HCT116 (cell line): ENCODE measurements around the gene ERBB2. TPM values are rescaled to one million over a fixed set of nuclear protein-coding genes. Genes with fewer than 3 reads are reported as not detected.

Experiments
- ATAC-seq: fragments of 200-7000 bp; cut with Tn5 transposase; 2 replicates; pipeline ENCODE4 v1.9.1; 2020; ENCODE audit warnings: mild to moderate bottlenecking, moderate library complexity
- BruUV-seq: library from RNA; stranded (reverse); fragments of 400-500 nt; replicated peaks from 2 replicates; lab custom pipeline; 2021; lab: Mats Ljungman, UMichigan
- CTCF ChIA-PET: fragments of 300-600 bp; sonication (Branson Sonifier 250); formaldehyde crosslinking; loops from one replicate; lab custom pipeline; 2021; ENCODE audit warnings: antibody characterized with exemption; lab: Charles Lee
- POLR2A ChIA-PET: fragments of 300-600, 350-600 bp; sonication (Branson Sonifier 250); formaldehyde crosslinking; loops from one replicate; lab custom pipeline; 2021; ENCODE audit warnings: antibody characterized with exemption; lab: Charles Lee
- RAD21 ChIA-PET, 2 experiments: fragments of 300-600 bp; sonication (Branson Sonifier 250); formaldehyde crosslinking; loops; one replicate each; lab custom pipeline; 2023; ENCODE audit warnings: low total read pairs in 2 of 2; ENCODE audit not compliant: uncharacterized antibody in 2 of 2, unreplicated experiment in 2 of 2, low non-redundant PET in 1 of 2; lab: Charles Lee
- DNase-seq: peaks from one replicate; pipeline ENCODE4 v3.0.0-alpha.2; 2010; ENCODE audit warnings: low read depth, low spot score
- H2AFZ ChIP-seq: fragments of 200-600 bp; shearing (Covaris generic), sonication (generic); 2 replicates; pipeline ENCODE4 v1.6.1; 2017; ENCODE audit warnings: low read depth, mixed run types, mixed read lengths, antibody characterized with exemption, low read length; ENCODE audit not compliant: poor library complexity, severe bottlenecking
- H3K27ac ChIP-seq: 2 replicates; pipeline ENCODE4 v1.5.1; 2012; ENCODE audit warnings: low read depth, low read length
- H3K27me3 ChIP-seq: fragments of 200-600 bp; sonication (generic); 2 replicates; pipeline ENCODE4 v1.6.1; 2016; ENCODE audit warnings: mixed run types, low read length, mixed read lengths; ENCODE audit not compliant: insufficient read depth
- H3K36me3 ChIP-seq, 2 experiments: fragments of 200-500 bp in 1 of 2; fragments of 200-600 bp in 1 of 2; sonication (Bioruptor generic) in 1 of 2; sonication (generic) in 1 of 2; 2 replicates each; pipeline versions ENCODE4 v1.5.1 to v1.6.1; 2014 to 2016; ENCODE audit warnings: low read length in 2 of 2, inconsistent platforms in 1 of 2, mixed read lengths in 1 of 2, mixed run types in 1 of 2; ENCODE audit not compliant: insufficient read depth in 2 of 2, control insufficient read depth in 1 of 2
- H3K4me1 ChIP-seq, 2 experiments: fragments of 200-600 bp in 1 of 2; sonication (generic) in 1 of 2; 2 replicates each; pipeline versions ENCODE4 v1.5.1 to v1.6.1; 2012 to 2017; ENCODE audit warnings: low read length in 2 of 2, inconsistent platforms in 1 of 2, mild to moderate bottlenecking in 1 of 2, mixed read lengths in 1 of 2, mixed run types in 1 of 2, moderate library complexity in 1 of 2; ENCODE audit not compliant: insufficient read depth in 2 of 2, control insufficient read depth in 1 of 2
- H3K4me2 ChIP-seq: fragments of 200-600 bp; sonication (generic); 2 replicates; pipeline ENCODE4 v1.6.1; 2017; ENCODE audit warnings: mixed run types, low read length, mixed read lengths
- H3K4me3 ChIP-seq, 2 experiments: fragments of 200-600 bp in 1 of 2; sonication (generic) in 1 of 2; replicated peaks in 1 of 2; 2 replicates each; pipeline ENCODE4 v1.5.1; 2011 to 2016; ENCODE audit warnings: low read length in 2 of 2, control low read depth in 1 of 2, low read depth in 1 of 2, mild to moderate bottlenecking in 1 of 2, mixed read lengths in 1 of 2, mixed run types in 1 of 2
- H3K79me2 ChIP-seq: fragments of 200-600 bp; sonication (generic); 2 replicates; pipeline ENCODE4 v1.6.1; 2017; ENCODE audit warnings: mild to moderate bottlenecking, mixed run types, low read length, moderate library complexity, mixed read lengths; ENCODE audit not compliant: insufficient read depth
- H3K9ac ChIP-seq: fragments of 200-600 bp; sonication (generic); 2 replicates; pipeline ENCODE4 v1.6.1; 2016; ENCODE audit warnings: low read length, mixed read lengths
- H3K9me2 ChIP-seq: fragments of 200-600 bp; sonication (generic), shearing (Covaris generic); 2 replicates; pipeline ENCODE4 v1.6.1; 2017; ENCODE audit warnings: mixed run types, mild to moderate bottlenecking, moderate library complexity; ENCODE audit not compliant: insufficient read depth
- H3K9me3 ChIP-seq, 2 experiments: fragments of 200-500 bp in 1 of 2; fragments of 200-600 bp in 1 of 2; sonication (Bioruptor generic) in 1 of 2; sonication (generic) in 1 of 2; 2 replicates each; pipeline ENCODE4 v1.6.1; 2014 to 2017; ENCODE audit warnings: low read length in 2 of 2, mixed read lengths in 2 of 2, inconsistent platforms in 1 of 2, low read depth in 1 of 2, mild to moderate bottlenecking in 1 of 2, mixed run types in 1 of 2, moderate library complexity in 1 of 2; ENCODE audit not compliant: control insufficient read depth in 1 of 2, insufficient read depth in 1 of 2
- H4K20me1 ChIP-seq: fragments of 200-600 bp; sonication (generic), shearing (Covaris generic); 2 replicates; pipeline ENCODE4 v1.6.1; 2017; ENCODE audit warnings: mixed run types, mild to moderate bottlenecking, moderate library complexity; ENCODE audit not compliant: insufficient read depth
- CBX3 ChIP-seq: IDR thresholded peaks from 2 replicates; pipeline ENCODE4 v1.6.1; 2012; ENCODE audit warnings: low read depth
- CEBPB ChIP-seq: IDR thresholded peaks from 2 replicates; pipeline ENCODE4 v1.6.1; 2012; ENCODE audit warnings: low read depth
- EZH2phosphoT487 ChIP-seq: fragments of 200-600 bp; IDR thresholded peaks from 2 replicates; pipeline ENCODE4 v1.6.1; 2018; ENCODE audit warnings: antibody characterized with exemption, borderline replicate concordance
- JUND ChIP-seq: IDR thresholded peaks from 2 replicates; pipeline ENCODE4 v1.6.1; 2012
- POLR2A ChIP-seq: IDR thresholded peaks from 2 replicates; pipeline ENCODE4 v1.7.0; 2011; ENCODE audit warnings: borderline replicate concordance; ENCODE audit not compliant: insufficient read depth, insufficient read length; ENCODE audit errors: extremely low read depth
- RAD21 ChIP-seq: IDR thresholded peaks from 2 replicates; pipeline ENCODE4 v1.6.1; 2012; ENCODE audit warnings: low read depth, mild to moderate bottlenecking
- SIN3A ChIP-seq: IDR thresholded peaks from 2 replicates; pipeline ENCODE4 v1.6.1; 2012; ENCODE audit warnings: low read depth
- SP1 ChIP-seq: IDR thresholded peaks from 2 replicates; pipeline ENCODE4 v1.6.1; 2012; ENCODE audit warnings: low read depth
- SRF ChIP-seq: IDR thresholded peaks from 2 replicates; pipeline ENCODE4 v1.6.1; 2012; ENCODE audit warnings: low read depth
- YY1 ChIP-seq: IDR thresholded peaks from 2 replicates; pipeline ENCODE4 v1.6.1; 2011; ENCODE audit warnings: low read length, low read depth, moderate library complexity, mild to moderate bottlenecking; ENCODE audit not compliant: insufficient replicate concordance; ENCODE audit errors: extremely low read depth
- ZFX ChIP-seq: fragments of 450-650 bp; IDR thresholded peaks from 2 replicates; pipeline ENCODE4 v1.6.1; 2017
- ZNF274 ChIP-seq: fragments of 200-500 bp; sonication (Bioruptor generic); IDR thresholded peaks from 2 replicates; pipeline ENCODE4 v1.6.1; 2014; ENCODE audit warnings: mild to moderate bottlenecking, low read depth, low read length, inconsistent platforms
- intact Hi-C: fragments of 100-400 bp; cut with micrococcal nuclease; formaldehyde crosslinking; loops from 2 replicates; pipeline ENCODE4 v1.10.0; 2022
- total RNA-seq: library from RNA; stranded (reverse); gene quantifications from one replicate; pipeline ENCODE4 v1.2.1, GENCODE V29; 2021; ENCODE audit not compliant: unreplicated experiment
- TF ChIP-seq, protein P1 (sequence below): IDR thresholded peaks from 2 replicates; pipeline ENCODE4 v1.6.1; 2011; ENCODE audit warnings: mild to moderate bottlenecking, low read length, moderate library complexity; ENCODE audit not compliant: insufficient replicate concordance; ENCODE audit errors: extremely low read depth
- TF ChIP-seq, protein P2 (sequence below): IDR thresholded peaks from 2 replicates; pipeline ENCODE4 v1.6.1; 2012
- TF ChIP-seq, protein P3 (sequence below): IDR thresholded peaks from 2 replicates; pipeline ENCODE4 v1.6.1; 2012; ENCODE audit warnings: low read depth
- TF ChIP-seq, protein P4 (sequence below): IDR thresholded peaks from 2 replicates; pipeline ENCODE4 v1.6.1; 2012

Gene ERBB2
- total RNA-seq, 1 experiment from 2014 or later = 75.8 TPM

DNA sequence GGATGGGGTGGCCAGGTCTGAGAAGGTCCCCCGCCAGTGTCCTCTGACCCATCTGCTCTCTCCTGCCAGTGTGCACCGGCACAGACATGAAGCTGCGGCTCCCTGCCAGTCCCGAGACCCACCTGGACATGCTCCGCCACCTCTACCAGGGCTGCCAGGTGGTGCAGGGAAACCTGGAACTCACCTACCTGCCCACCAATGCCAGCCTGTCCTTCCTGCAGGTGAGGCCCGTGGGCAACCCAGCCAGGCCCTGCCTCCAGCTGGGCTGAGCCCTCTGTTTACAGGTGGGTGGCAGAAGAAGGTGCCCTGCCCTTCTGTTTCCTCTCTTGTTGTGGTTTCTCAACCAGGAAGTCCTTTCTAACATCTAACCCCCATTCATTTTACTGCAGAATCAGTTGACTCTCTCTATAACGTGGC, 7.1 kb downstream of the ERBB2 start:
- Histone ChIP-seq H3K9me3 (no peaks in the 10 kb centered on the region), H3K4me1 (peaks cover 29 to 41% of the 10 kb centered on the region in 2 experiments), H2AFZ (no peak overlapping the region), H3K79me2 (peaks cover 44% of the 10 kb centered on the region), H3K9me2 (no peaks in the 10 kb centered on the region), H3K4me2 (no peak overlapping the region), H3K9ac (no peak overlapping the region), H3K27me3 (no peaks in the 10 kb centered on the region), H3K4me3 (no peak overlapping the region), H3K27ac (no peak overlapping the region), H4K20me1 (no peaks in the 10 kb centered on the region), H3K36me3 (peaks cover 4 to 21% of the 10 kb centered on the region in 2 experiments; a peak in 2 of 4 replicates)
- POLR2A ChIA-PET = no interaction called here
- no peak for TF ChIP-seq EZH2phosphoT487
- no peak for TF ChIP-seq YY1
- TF ChIP-seq CEBPB = no peak
- no peak for TF ChIP-seq RAD21
- no peak for TF ChIP-seq SRF
- no peak for TF ChIP-seq SIN3A
- no peak for TF ChIP-seq CBX3
- no peak for TF ChIP-seq ZNF274
- TF ChIP-seq JUND = no peak
- TF ChIP-seq, protein P1, sequence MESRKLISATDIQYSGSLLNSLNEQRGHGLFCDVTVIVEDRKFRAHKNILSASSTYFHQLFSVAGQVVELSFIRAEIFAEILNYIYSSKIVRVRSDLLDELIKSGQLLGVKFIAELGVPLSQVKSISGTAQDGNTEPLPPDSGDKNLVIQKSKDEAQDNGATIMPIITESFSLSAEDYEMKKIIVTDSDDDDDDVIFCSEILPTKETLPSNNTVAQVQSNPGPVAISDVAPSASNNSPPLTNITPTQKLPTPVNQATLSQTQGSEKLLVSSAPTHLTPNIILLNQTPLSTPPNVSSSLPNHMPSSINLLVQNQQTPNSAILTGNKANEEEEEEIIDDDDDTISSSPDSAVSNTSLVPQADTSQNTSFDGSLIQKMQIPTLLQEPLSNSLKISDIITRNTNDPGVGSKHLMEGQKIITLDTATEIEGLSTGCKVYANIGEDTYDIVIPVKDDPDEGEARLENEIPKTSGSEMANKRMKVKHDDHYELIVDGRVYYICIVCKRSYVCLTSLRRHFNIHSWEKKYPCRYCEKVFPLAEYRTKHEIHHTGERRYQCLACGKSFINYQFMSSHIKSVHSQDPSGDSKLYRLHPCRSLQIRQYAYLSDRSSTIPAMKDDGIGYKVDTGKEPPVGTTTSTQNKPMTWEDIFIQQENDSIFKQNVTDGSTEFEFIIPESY = no peak
- TF ChIP-seq, protein P2, sequence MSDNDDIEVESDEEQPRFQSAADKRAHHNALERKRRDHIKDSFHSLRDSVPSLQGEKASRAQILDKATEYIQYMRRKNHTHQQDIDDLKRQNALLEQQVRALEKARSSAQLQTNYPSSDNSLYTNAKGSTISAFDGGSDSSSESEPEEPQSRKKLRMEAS = no peak
- TF ChIP-seq, protein P3, sequence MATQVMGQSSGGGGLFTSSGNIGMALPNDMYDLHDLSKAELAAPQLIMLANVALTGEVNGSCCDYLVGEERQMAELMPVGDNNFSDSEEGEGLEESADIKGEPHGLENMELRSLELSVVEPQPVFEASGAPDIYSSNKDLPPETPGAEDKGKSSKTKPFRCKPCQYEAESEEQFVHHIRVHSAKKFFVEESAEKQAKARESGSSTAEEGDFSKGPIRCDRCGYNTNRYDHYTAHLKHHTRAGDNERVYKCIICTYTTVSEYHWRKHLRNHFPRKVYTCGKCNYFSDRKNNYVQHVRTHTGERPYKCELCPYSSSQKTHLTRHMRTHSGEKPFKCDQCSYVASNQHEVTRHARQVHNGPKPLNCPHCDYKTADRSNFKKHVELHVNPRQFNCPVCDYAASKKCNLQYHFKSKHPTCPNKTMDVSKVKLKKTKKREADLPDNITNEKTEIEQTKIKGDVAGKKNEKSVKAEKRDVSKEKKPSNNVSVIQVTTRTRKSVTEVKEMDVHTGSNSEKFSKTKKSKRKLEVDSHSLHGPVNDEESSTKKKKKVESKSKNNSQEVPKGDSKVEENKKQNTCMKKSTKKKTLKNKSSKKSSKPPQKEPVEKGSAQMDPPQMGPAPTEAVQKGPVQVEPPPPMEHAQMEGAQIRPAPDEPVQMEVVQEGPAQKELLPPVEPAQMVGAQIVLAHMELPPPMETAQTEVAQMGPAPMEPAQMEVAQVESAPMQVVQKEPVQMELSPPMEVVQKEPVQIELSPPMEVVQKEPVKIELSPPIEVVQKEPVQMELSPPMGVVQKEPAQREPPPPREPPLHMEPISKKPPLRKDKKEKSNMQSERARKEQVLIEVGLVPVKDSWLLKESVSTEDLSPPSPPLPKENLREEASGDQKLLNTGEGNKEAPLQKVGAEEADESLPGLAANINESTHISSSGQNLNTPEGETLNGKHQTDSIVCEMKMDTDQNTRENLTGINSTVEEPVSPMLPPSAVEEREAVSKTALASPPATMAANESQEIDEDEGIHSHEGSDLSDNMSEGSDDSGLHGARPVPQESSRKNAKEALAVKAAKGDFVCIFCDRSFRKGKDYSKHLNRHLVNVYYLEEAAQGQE = no peak
- no peak for TF ChIP-seq POLR2A
- TF ChIP-seq ZFX = no peak
- TF ChIP-seq, protein P4, sequence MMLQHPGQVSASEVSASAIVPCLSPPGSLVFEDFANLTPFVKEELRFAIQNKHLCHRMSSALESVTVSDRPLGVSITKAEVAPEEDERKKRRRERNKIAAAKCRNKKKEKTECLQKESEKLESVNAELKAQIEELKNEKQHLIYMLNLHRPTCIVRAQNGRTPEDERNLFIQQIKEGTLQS = no peak
- TF ChIP-seq SP1 = no peak
- RAD21 ChIA-PET = no interaction called here
- no peak for ATAC-seq
- BruUV-seq = no TSS peak
- intact Hi-C loops = no loop called here
- CTCF ChIA-PET = no interaction called here
- DNase-seq = no peak
